Sciatic nerve (tissue), 2 donors: ENCODE results near the gene OR5K1. TPM values are rescaled to one million over a fixed set of nuclear protein-coding genes. Genes with fewer than 3 reads are reported as not detected.

Experiments
- ATAC-seq: fragments of 200-7000 bp; cut with Tn5 transposase; one replicate; pipeline ENCODE4 v1.9.1; 2020; ENCODE audit warnings: mild to moderate bottlenecking, moderate library complexity
- DNase-seq: peaks from one replicate; pipeline ENCODE4 v3.0.0-alpha.2; 2020; ENCODE audit warnings: low spot score
- intact Hi-C: fragments of 100-400 bp; cut with DNase I; formaldehyde crosslinking; loops from one replicate; pipeline ENCODE4 v1.14.2; 2022
- total RNA-seq: library from RNA; stranded (reverse); fragmentation: NEBNext Ultra II Directional; extraction: Animal tissue kit (Norgen Biotek cat#: 25700); gene quantifications from one replicate; pipeline ENCODE4 v1.2.1, GENCODE V29; 2021
- donor health status: DM: no; HTN: no; CAD: no.
- donor health status: DM: no; HTN: no; CAD: no.

The OR5K1 gene
- total RNA-seq, result not detected

- no peak for ATAC-seq
- intact Hi-C loops, result no loop called here
- DNase-seq, result no peak
Measured at GRCh38 chr3:98462901-98463300, at the start of gene OR5K1. TSS of gene OR5K1 (plus strand) at chr3:98463201. CDS start at chr3:98469577, 6,376 bp downstream.

- intact Hi-C loops, result no loop called here
- DNase-seq (no peak), ATAC-seq (no peak)
Measured at GRCh38 chr3:98432575-98432974, 30.4 kb upstream of the OR5K1 start.

GRCh38 chr3:98433764-98434163 is 29.2 kb upstream of the OR5K1 start:
- intact Hi-C loops, result no loop called here
- no peak for DNase-seq
- no peak for ATAC-seq

- intact Hi-C loops, result no loop called here
- DNase-seq (no peak), ATAC-seq (no peak)
Measured at GRCh38 chr3:98434412-98434811, 28.6 kb upstream of the OR5K1 start.

GRCh38 chr3:98440283-98440682 is 22.7 kb upstream of the OR5K1 start:
- ATAC-seq (no peak), DNase-seq (no peak)
- intact Hi-C loops, result no loop called here

GRCh38 chr3:98445949-98446406 is 17.0 kb upstream of the OR5K1 start:
- intact Hi-C loops, result no loop called here
- DNase-seq (no peak), ATAC-seq (no peak)

GRCh38 chr3:98449606-98450193 is 13.3 kb upstream of the OR5K1 start:
- ATAC-seq (no peak), DNase-seq (no peak)
- intact Hi-C loops, result no loop called here

GRCh38 chr3:98450372-98450771 is 12.6 kb upstream of the OR5K1 start:
- ATAC-seq (no peak), DNase-seq (no peak)
- intact Hi-C loops, result no loop called here

GRCh38 chr3:98453827-98454226 is 9.2 kb upstream of the OR5K1 start:
- ATAC-seq, result no peak
- intact Hi-C loops, result no loop called here
- no peak for DNase-seq

- ATAC-seq (no peak), DNase-seq (no peak)
- intact Hi-C loops, result no loop called here
Measured at GRCh38 chr3:98454929-98455328, 8.1 kb upstream of the OR5K1 start.

- DNase-seq, result no peak
- no peak for ATAC-seq
- intact Hi-C loops, result no loop called here
Measured at GRCh38 chr3:98457543-98457942, 5.5 kb upstream of the OR5K1 start.

GRCh38 chr3:98460220-98460619 is 2.8 kb upstream of the OR5K1 start:
- no peak for ATAC-seq
- intact Hi-C loops, result no loop called here
- no peak for DNase-seq

- ATAC-seq, result no peak
- no peak for DNase-seq
- intact Hi-C loops, result no loop called here
Measured at GRCh38 chr3:98482717-98483482, 19.9 kb downstream of the OR5K1 start.

- no peak for DNase-seq
- intact Hi-C loops, result no loop called here
Measured at GRCh38 chr3:98483626-98484025, 20.6 kb downstream of the OR5K1 start.

GRCh38 chr3:98497381-98497780 is 34.4 kb downstream of the OR5K1 start, which contains the start of gene OR5K2:
TSS of gene OR5K2 (plus strand) at chr3:98497681. CDS start at chr3:98497681, 0 bp downstream.
- no peak for ATAC-seq
- intact Hi-C loops, result no loop called here
- no peak for DNase-seq

More at GRCh38 chr3:98483626-98484025, 20.6 kb downstream of the OR5K1 start:
- no peak for ATAC-seq

- intact Hi-C loops, result no loop called here
- no peak for ATAC-seq
- DNase-seq, result no peak
Measured at GRCh38 chr3:98500019-98500418, 37.0 kb downstream of the OR5K1 start.

GRCh38 chr3:98501270-98501669 is 38.3 kb downstream of the OR5K1 start:
- no peak for ATAC-seq

GRCh38 chr3:98501863-98502576 is 39.0 kb downstream of the OR5K1 start:
- DNase-seq (no peak), ATAC-seq (no peak)
- intact Hi-C loops, result no loop called here

More at GRCh38 chr3:98501270-98501669, 38.3 kb downstream of the OR5K1 start:
- intact Hi-C loops, result no loop called here
- DNase-seq, result no peak

- ATAC-seq, result no peak
- DNase-seq, result no peak
- intact Hi-C loops, result no loop called here
Measured at GRCh38 chr3:98504539-98504938, 41.5 kb downstream of the OR5K1 start.

GRCh38 chr3:98508582-98508981 is 45.6 kb downstream of the OR5K1 start:
- DNase-seq (no peak), ATAC-seq (no peak)
- intact Hi-C loops, result no loop called here
